ENCODE results near the gene UBE2U.

Gene UBE2U

DNA sequence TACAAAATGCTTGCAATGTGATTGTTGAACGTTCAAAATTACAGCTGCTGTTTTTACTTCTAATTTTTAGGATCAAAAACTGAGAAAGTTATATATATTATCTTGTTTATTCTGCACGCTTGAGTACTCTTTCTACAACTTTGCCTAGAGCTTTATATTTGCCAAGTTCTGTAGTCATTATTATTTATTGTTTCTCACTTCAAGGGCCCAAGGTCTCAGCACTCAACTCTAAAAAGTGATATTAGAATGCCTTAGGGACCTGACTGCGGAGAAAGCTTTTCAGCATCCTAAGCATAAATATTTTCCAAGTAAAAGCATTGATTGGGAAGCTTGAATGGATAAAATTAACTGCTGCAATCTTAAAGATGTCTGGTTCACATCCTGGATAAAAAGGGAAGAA lies 83.6 kb downstream of the UBE2U start:
- no peak for TF ChIP-seq EP300 (IDR thresholded peaks at IDR 0.05; ENCODE audit: borderline replicate concordance)
- no peak for TF ChIP-seq TEAD4 (IDR thresholded peaks at IDR 0.05)
- no peak for TF ChIP-seq ZBTB7A (IDR thresholded peaks at IDR 0.05; ENCODE audit: low read depth)
- no peak for TF ChIP-seq REST (IDR thresholded peaks at IDR 0.05; ENCODE audit: low read depth)
- no peak for TF ChIP-seq FOXM1 (IDR thresholded peaks at IDR 0.05; ENCODE audit: borderline replicate concordance, low read depth)
- no peak for TF ChIP-seq YY1 (IDR thresholded peaks at IDR 0.05; ENCODE audit: low read depth)
- no peak for TF ChIP-seq NFIC (IDR thresholded peaks at IDR 0.05)
- no peak for TF ChIP-seq TAF1 (IDR thresholded peaks at IDR 0.05; ENCODE audit: low read depth)
- TF ChIP-seq CREB1 (IDR thresholded peaks at IDR 0.05; ENCODE audit: low read depth): no peak
- TF ChIP-seq RAD21 (IDR thresholded peaks at IDR 0.05; ENCODE audit: low read depth): no peak
- TF ChIP-seq, protein P1, sequence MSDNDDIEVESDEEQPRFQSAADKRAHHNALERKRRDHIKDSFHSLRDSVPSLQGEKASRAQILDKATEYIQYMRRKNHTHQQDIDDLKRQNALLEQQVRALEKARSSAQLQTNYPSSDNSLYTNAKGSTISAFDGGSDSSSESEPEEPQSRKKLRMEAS (IDR thresholded peaks at IDR 0.05): no peak
- no peak for TF ChIP-seq USF1 (IDR thresholded peaks at IDR 0.05)
- TF ChIP-seq TCF12 (IDR thresholded peaks at IDR 0.05; ENCODE audit: low read depth): no peak

DNA sequence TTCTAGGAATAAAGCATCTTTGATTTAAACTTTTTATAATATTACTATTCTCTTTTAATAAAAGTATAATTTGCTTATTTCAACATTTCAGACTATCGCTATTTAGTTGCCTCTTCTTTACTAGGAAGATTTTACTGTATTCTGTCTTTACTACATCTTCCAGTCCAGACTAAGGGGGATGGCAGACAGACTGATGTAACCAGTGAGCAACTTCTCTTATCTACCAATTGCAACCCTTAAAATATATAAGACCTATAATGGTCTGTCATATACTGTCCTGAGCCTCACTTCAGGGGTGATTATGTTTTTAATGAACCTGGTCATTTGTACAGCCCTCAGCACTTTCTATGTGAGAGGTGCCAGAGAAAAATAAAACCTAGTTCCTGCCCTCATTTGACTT lies 87.0 kb downstream of the UBE2U start:
- TF ChIP-seq EP300 (IDR thresholded peaks at IDR 0.05; ENCODE audit: borderline replicate concordance) (no peak), CEBPB (IDR thresholded peaks at IDR 0.05) (no peak), REST (IDR thresholded peaks at IDR 0.05; ENCODE audit: low read depth) (no peak), EGR1 (IDR thresholded peaks at IDR 0.05) (no peak), NFIC (IDR thresholded peaks at IDR 0.05) (no peak), YY1 (IDR thresholded peaks at IDR 0.05; ENCODE audit: low read depth) (no peak), FOXM1 (IDR thresholded peaks at IDR 0.05; ENCODE audit: borderline replicate concordance, low read depth) (no peak), RAD21 (IDR thresholded peaks at IDR 0.05; ENCODE audit: low read depth) (no peak), ZBTB7A (IDR thresholded peaks at IDR 0.05; ENCODE audit: low read depth) (no peak), CREB1 (IDR thresholded peaks at IDR 0.05; ENCODE audit: low read depth) (no peak)
- TF ChIP-seq, protein P1 (IDR thresholded peaks at IDR 0.05): no peak

DNA sequence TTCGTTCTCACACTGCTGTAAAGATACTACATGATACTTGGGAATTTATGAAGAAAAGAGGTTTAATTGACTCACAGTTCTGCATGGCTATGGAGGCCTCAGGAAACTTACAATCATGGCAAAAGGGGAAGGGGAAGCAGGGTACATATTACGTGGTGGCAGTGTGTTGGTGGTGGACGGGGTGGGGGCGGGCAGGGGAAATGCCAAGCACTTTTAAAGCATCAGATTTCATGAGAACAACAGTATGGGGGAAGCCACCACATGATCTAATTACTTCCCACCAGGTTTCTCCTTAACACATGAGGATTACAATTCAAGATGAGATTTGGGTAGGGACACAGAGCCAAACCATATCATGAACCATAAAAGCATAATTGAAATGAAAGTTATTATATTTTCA lies 88.5 kb downstream of the UBE2U start:
- no peak for TF ChIP-seq TCF12 (IDR thresholded peaks at IDR 0.05; ENCODE audit: low read depth)
- no peak for TF ChIP-seq ZBTB7A (IDR thresholded peaks at IDR 0.05; ENCODE audit: low read depth)
- TF ChIP-seq, protein P1 (IDR thresholded peaks at IDR 0.05): no peak
- TF ChIP-seq REST (IDR thresholded peaks at IDR 0.05; ENCODE audit: low read depth): no peak
- TF ChIP-seq TAF1 (IDR thresholded peaks at IDR 0.05; ENCODE audit: low read depth): no peak
- no peak for TF ChIP-seq CEBPB (IDR thresholded peaks at IDR 0.05)
- TF ChIP-seq FOXM1 (IDR thresholded peaks at IDR 0.05; ENCODE audit: borderline replicate concordance, low read depth): no peak
- TF ChIP-seq CREB1 (IDR thresholded peaks at IDR 0.05; ENCODE audit: low read depth): no peak
- no peak for TF ChIP-seq TEAD4 (IDR thresholded peaks at IDR 0.05)
- no peak for TF ChIP-seq YY1 (IDR thresholded peaks at IDR 0.05; ENCODE audit: low read depth)
- TF ChIP-seq RAD21 (IDR thresholded peaks at IDR 0.05; ENCODE audit: low read depth): no peak
- TF ChIP-seq NFIC (IDR thresholded peaks at IDR 0.05): no peak
- TF ChIP-seq EP300 (IDR thresholded peaks at IDR 0.05; ENCODE audit: borderline replicate concordance): no peak
- no peak for TF ChIP-seq USF1 (IDR thresholded peaks at IDR 0.05)
- no peak for TF ChIP-seq EGR1 (IDR thresholded peaks at IDR 0.05)

GRCh38 chr1:64292399-64292798 lies 89.0 kb downstream of the UBE2U start:
- TF ChIP-seq TEAD4 (IDR thresholded peaks at IDR 0.05) (no peak), EGR1 (IDR thresholded peaks at IDR 0.05) (no peak), RAD21 (IDR thresholded peaks at IDR 0.05; ENCODE audit: low read depth) (no peak), YY1 (IDR thresholded peaks at IDR 0.05; ENCODE audit: low read depth) (no peak), CEBPB (IDR thresholded peaks at IDR 0.05) (no peak), TCF12 (IDR thresholded peaks at IDR 0.05; ENCODE audit: low read depth) (no peak), USF1 (IDR thresholded peaks at IDR 0.05) (no peak), FOXM1 (IDR thresholded peaks at IDR 0.05; ENCODE audit: borderline replicate concordance, low read depth) (no peak), NFIC (IDR thresholded peaks at IDR 0.05) (no peak), TAF1 (IDR thresholded peaks at IDR 0.05; ENCODE audit: low read depth) (no peak), CREB1 (IDR thresholded peaks at IDR 0.05; ENCODE audit: low read depth) (no peak), REST (IDR thresholded peaks at IDR 0.05; ENCODE audit: low read depth) (no peak), ZBTB7A (IDR thresholded peaks at IDR 0.05; ENCODE audit: low read depth) (no peak), EP300 (IDR thresholded peaks at IDR 0.05; ENCODE audit: borderline replicate concordance) (no peak)
- TF ChIP-seq, protein P1 (IDR thresholded peaks at IDR 0.05): no peak
